IgD-negative memory B cell (primary cell): ENCODE data around the gene BASP1. TPM values are rescaled to one million over a fixed set of nuclear protein-coding genes. Genes with fewer than 3 reads are reported as not detected.

Source experiments
- H3K27ac Mint-ChIP-seq, 3 donors: one replicate each; pipeline ENCODE4 v1.8.0; 2020 to 2022; ENCODE audit warnings: mild to moderate bottlenecking in 3 of 3, mixed read lengths in 3 of 3, moderate library complexity in 1 of 3
- H3K27me3 Mint-ChIP-seq: one replicate; pipeline ENCODE4 v1.8.0; 2021; ENCODE audit warnings: mixed read lengths
- H3K36me3 Mint-ChIP-seq: one replicate; pipeline ENCODE4 v1.8.0; 2020; ENCODE audit warnings: mild to moderate bottlenecking, mixed read lengths
- H3K4me1 Mint-ChIP-seq, 3 donors: one replicate each; pipeline ENCODE4 v1.8.0; 2020 to 2022; ENCODE audit warnings: mixed read lengths in 3 of 3, mild to moderate bottlenecking in 1 of 3
- H3K4me3 Mint-ChIP-seq, 4 donors: one replicate each; pipeline ENCODE4 v1.8.0; 2020 to 2022; ENCODE audit warnings: mild to moderate bottlenecking in 4 of 4, mixed read lengths in 4 of 4, moderate library complexity in 3 of 4
- H3K9me3 Mint-ChIP-seq, 3 donors: one replicate each; pipeline ENCODE4 v1.8.0; 2020 to 2021; ENCODE audit warnings: mixed read lengths in 3 of 3, mild to moderate bottlenecking in 1 of 3
- polyA plus RNA-seq: library from polyadenylated mRNA; unstranded; fragments of 300-500 nt; fragmentation: Illumina TruSeq; gene quantifications from one replicate; pipeline ENCODE4 v1.2.3, GENCODE V29; 2021

The BASP1 gene
- polyA plus RNA-seq, 1 donor from 2014 or later, result 149 TPM

DNA sequence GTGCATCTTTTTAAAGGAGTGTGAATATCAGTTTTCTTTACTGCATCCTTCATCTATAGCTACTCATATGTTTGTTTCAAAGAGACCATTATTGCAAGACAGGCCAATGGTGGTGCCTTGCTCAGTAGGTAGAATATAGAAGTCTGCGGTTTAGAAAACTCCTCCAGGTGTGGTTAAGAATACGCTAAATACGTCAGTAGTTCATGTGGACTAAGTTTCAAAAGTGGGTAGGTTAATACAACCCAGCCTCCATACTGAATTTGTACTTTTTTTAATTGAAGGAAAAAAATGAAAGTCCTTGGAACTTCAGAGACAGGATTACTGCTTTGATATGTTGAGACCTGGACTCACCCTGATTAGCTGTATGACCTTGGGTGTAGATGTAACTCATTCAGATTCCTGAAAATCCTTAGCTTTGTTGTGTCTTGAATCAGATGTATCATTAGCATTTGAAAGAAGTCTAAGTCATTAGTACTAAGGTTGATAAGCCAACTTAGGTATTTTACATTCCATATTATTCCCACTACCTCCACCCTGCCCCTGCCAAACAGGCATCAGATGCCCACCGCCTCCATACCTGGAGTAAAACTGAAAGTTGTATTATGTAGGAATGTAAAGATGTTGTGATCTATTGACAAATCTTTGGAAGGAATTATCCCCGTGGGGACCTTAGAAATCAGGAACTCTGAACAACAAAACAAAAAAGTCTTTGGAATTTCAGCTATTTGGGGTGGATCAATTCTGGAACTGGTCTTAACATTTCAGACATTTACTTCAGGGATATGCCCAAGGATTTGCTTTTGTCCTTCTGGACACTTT, 6.1 kb downstream of the BASP1 start:
- Mint-ChIP-seq H3K4me3 (peak overlapping the region in 3 of 4 donors; percentile 82 to 93 (median 89)), H3K9me3 (no peaks in the 10 kb centered on the region), H3K4me1 (peaks cover 72 to 78% (median 73%) of the 10 kb centered on the region in 3 donors), H3K36me3 (peaks cover 2% of the 10 kb centered on the region), H3K27me3 (peaks cover 2% of the 10 kb centered on the region), H3K27ac (peak overlapping the region; percentile 0 to 96 (median 78))

DNA sequence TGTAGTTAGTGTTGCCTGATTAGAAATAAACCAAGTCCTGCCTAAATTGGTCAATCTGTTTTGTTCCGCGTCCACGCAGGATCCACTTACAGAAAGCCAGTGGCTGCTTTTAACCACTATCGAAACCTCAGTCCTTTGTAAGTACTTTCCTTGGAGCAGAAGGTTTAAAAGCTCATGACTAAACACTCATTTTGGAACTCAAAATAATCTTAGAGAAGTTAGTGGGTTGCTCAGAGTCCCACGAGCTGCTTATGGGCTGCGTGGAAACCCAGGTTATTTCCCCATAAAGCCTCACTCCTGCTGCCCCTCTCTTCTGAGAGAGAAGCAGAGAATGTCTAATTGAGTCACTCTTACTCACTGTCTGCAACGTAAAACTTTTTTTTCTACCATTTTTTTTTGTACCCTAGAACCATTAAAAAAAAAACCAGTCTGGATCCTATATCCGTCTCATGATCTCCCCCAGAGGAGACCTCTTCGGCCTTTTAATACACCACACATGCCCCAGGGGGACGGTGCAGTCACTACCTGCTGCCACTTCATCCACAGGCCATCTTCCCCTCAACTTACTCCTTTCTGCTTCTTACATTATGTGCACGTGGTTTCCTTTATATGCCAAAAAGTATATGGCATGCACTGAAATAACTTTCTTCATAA, 7.6 kb downstream of the BASP1 start:
- no peaks in the 10 kb centered on the region for H3K9me3 Mint-ChIP-seq
- peaks cover 2% of the 10 kb centered on the region for H3K27me3 Mint-ChIP-seq
- peak overlapping the region; percentile 36 to 93 (median 86) for H3K4me3 Mint-ChIP-seq
- H3K36me3 Mint-ChIP-seq, result peaks cover 2% of the 10 kb centered on the region
- H3K27ac Mint-ChIP-seq, result peak overlapping the region; percentile 78 to 96 (median 83)
- H3K4me1 Mint-ChIP-seq, result peaks cover 71 to 79% (median 75%) of the 10 kb centered on the region in 3 donors

DNA sequence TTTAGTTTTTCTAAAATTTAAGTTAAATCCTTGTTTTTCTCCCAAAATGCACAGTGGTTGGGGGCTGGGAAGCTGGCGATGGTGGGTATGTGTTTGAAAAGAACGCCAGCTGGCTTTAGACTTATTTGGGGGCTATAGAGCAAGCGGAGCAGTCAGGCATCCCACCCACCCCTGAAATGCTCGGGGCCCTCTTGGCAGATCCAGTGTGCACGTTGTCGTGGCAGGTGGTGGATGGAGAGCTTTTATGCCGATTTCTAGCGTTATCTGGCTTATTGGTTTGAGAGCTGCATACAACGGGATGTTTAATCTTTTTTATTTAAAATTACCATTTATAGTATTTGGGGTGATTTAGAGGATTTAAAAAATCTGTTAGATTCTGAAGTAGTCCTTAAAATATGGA, 8.1 kb downstream of the BASP1 start:
- Mint-ChIP-seq H3K27me3 (peaks cover 2% of the 10 kb centered on the region), H3K36me3 (peaks cover 2% of the 10 kb centered on the region), H3K4me3 (peak overlapping the region; percentile 36 to 93 (median 86)), H3K4me1 (peaks cover 71 to 77% (median 74%) of the 10 kb centered on the region in 3 donors), H3K9me3 (no peaks in the 10 kb centered on the region), H3K27ac (peak overlapping the region; percentile 78 to 96 (median 89))

DNA sequence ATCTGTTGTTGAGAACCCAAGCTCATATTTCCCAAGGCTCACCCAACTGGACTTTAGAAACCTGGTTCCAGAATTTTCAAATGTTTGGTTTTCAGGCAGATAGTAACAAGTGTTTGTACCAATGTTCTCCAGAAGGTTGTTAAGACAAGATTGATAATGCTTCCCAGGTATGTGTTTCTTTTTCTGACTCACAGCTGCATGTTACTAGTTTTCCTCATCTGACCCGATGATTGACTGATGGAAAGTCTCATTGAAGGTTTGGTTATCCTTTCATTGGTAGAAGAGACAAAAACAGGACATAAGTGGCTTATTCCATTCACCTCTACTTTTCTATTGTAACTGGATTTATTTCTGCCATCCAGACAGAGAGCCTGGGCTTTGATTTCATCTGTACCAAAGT, 10.4 kb downstream of the BASP1 start:
- Mint-ChIP-seq H3K4me3 (peak overlapping the region in 3 of 4 donors; percentile 49 to 74 (median 67)), H3K36me3 (peaks cover 5% of the 10 kb centered on the region), H3K27ac (peak overlapping the region; percentile 72 to 83 (median 74)), H3K9me3 (no peaks in the 10 kb centered on the region), H3K27me3 (peaks cover 2% of the 10 kb centered on the region), H3K4me1 (peaks cover 66 to 80% (median 72%) of the 10 kb centered on the region in 3 donors)

DNA sequence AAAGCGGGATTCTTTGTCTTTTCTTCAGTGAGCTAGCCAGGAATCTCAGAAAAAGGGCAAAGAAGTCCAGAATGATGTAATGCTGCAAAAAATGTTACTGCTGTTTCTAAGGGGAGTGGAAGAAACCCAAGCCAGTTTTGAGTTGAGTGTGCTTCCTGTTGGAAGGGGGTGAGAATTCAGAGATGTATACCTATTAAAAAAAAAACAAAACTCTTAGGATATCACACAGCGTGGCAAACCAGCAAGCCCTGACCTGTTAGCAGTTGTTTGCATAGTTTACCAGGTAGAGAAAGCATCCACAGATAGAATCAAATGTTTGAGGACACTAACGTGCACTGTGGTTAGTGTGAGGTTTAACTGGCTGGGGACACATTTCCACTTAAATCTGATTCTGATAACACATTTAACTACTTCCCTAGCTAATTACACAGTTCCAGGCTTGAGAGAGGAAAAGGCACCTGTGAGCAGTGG, 11.4 kb downstream of the BASP1 start:
- Mint-ChIP-seq H3K27me3 (peaks cover 2% of the 10 kb centered on the region), H3K27ac (peak overlapping the region; percentile 72 to 83 (median 74)), H3K36me3 (peaks cover 9% of the 10 kb centered on the region), H3K9me3 (no peaks in the 10 kb centered on the region), H3K4me1 (peaks cover 62 to 78% (median 71%) of the 10 kb centered on the region in 3 donors), H3K4me3 (peak overlapping the region in 3 of 4 donors; percentile 7 to 74 (median 67))

DNA sequence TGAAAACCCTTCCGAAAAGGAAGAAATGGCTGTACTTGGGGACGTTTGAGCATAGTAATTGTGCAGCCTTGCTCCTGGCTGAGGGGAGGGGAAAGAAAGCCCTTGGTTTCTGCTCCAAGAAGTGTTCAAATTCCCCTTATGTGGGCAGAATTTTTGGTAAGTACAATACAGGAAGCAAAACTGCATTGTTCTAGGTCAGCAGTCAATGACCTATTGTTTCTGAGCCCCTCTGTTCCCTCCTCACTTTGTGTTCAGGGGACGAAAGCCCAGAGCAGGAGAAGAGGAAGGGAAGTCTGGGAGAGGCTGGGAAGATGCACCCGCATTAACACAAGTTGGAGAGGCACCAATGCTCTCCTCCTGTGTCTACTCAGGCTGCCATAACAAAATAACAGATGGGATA, 11.9 kb downstream of the BASP1 start:
- H3K27me3 Mint-ChIP-seq, result peaks cover 2% of the 10 kb centered on the region
- peaks cover 9% of the 10 kb centered on the region for H3K36me3 Mint-ChIP-seq
- peak overlapping the region in 3 of 4 donors; percentile 7 to 74 (median 67) for H3K4me3 Mint-ChIP-seq
- no peaks in the 10 kb centered on the region for H3K9me3 Mint-ChIP-seq
- H3K27ac Mint-ChIP-seq, result peak overlapping the region; percentile 72 to 83 (median 74)
- H3K4me1 Mint-ChIP-seq, result peaks cover 58 to 76% (median 66%) of the 10 kb centered on the region in 3 donors

GRCh38 chr5:17230191-17230590, 12.8 kb downstream of the BASP1 start:
- peaks cover 10% of the 10 kb centered on the region for H3K36me3 Mint-ChIP-seq
- H3K9me3 Mint-ChIP-seq, result no peaks in the 10 kb centered on the region
- no peak overlapping the region for H3K4me3 Mint-ChIP-seq
- H3K27me3 Mint-ChIP-seq, result no peaks in the 10 kb centered on the region
- H3K4me1 Mint-ChIP-seq, result peaks cover 57 to 75% (median 66%) of the 10 kb centered on the region in 3 donors
- H3K27ac Mint-ChIP-seq, result peak overlapping the region in 2 of 3 donors; percentile 45 to 87

- H3K4me1 Mint-ChIP-seq, result peaks cover 59 to 76% (median 67%) of the 10 kb centered on the region in 3 donors
- peak overlapping the region; percentile 25 to 54 (median 45) for H3K27ac Mint-ChIP-seq
- peak overlapping the region in 1 of 4 donors; percentile 36 for H3K4me3 Mint-ChIP-seq
- H3K36me3 Mint-ChIP-seq, result peaks cover 10% of the 10 kb centered on the region
- no peaks in the 10 kb centered on the region for H3K9me3 Mint-ChIP-seq
- no peaks in the 10 kb centered on the region for H3K27me3 Mint-ChIP-seq
Observed at GRCh38 chr5:17230808-17231525, 13.5 kb downstream of the BASP1 start.

DNA sequence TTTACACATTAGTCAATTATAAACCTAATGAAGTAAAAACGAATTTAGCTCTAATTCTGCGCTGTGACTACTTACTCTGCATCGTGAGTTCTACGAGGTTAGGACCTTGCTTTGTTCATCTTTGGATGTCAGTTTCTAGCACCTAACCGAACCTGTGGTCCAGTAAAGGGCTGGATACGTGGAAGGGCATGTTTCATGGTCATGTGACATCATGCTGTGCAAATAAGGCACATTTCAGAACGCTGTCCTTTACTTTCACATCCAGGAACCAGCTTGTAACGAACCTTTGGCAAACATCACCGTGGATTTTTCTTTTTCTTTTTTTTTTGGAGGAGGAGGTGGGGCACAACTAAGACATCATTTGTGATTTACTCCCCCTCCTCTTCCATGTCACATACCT, 15.0 kb downstream of the BASP1 start:
- Mint-ChIP-seq H3K9me3 (no peaks in the 10 kb centered on the region), H3K27ac (peak overlapping the region; percentile 54 to 90 (median 74)), H3K36me3 (peaks cover 10% of the 10 kb centered on the region), H3K4me3 (peak overlapping the region in 3 of 4 donors; percentile 20 to 36 (median 30)), H3K27me3 (no peaks in the 10 kb centered on the region), H3K4me1 (peaks cover 53 to 73% (median 67%) of the 10 kb centered on the region in 3 donors)

DNA sequence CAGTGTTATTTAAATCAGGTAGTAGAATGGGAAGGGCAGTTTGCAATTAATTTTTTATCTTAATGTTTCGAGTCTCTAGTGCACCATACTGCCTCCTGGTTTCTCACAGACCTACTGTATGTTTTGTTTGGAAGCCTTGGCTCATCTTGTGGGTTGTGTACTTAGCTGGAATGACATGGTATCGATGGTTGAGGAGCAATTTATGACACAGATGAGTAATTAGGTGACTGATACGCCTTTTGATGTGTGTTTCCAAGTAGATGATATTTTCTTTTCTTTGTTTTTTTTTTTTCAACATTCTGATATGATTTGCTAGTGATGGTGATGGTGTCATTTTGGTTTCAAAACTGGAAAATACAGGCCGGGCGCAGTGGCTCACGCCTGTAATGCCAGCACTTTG, 16.1 kb downstream of the BASP1 start:
- peak overlapping the region; percentile 29 to 74 (median 39) for H3K27ac Mint-ChIP-seq

DNA sequence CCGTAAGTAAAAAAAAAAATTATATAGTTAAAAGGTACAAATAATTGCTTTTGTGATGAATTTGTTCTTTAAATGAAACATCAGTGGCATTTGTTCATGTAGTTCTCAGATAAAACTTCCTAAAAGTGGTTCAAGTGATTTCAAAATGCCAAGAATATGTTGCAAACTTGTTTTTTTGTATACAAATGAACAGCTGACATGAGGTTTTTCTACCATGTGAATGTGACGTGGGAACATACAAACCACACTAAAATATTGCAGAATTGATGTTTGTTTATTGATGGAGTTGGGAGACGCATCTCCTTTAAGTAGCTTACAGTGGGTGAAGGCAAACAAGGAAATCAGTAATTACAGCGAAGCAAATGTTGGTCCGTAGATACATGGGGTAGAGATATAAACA, 16.9 kb downstream of the BASP1 start:
- Mint-ChIP-seq H3K27ac (peak overlapping the region in 2 of 3 donors; percentile 71 to 76), H3K9me3 (no peaks in the 10 kb centered on the region), H3K27me3 (no peaks in the 10 kb centered on the region), H3K36me3 (peaks cover 10% of the 10 kb centered on the region), H3K4me1 (peaks cover 50 to 68% (median 68%) of the 10 kb centered on the region in 3 donors), H3K4me3 (peak overlapping the region in 2 of 4 donors; percentile 20 to 86)

More for the DNA sequence above, 16.1 kb downstream of the BASP1 start:
- Mint-ChIP-seq H3K36me3 (peaks cover 10% of the 10 kb centered on the region), H3K4me1 (peaks cover 53 to 72% (median 68%) of the 10 kb centered on the region in 3 donors), H3K9me3 (no peaks in the 10 kb centered on the region), H3K27me3 (no peaks in the 10 kb centered on the region), H3K4me3 (peak overlapping the region in 2 of 4 donors; percentile 3 to 47)

DNA sequence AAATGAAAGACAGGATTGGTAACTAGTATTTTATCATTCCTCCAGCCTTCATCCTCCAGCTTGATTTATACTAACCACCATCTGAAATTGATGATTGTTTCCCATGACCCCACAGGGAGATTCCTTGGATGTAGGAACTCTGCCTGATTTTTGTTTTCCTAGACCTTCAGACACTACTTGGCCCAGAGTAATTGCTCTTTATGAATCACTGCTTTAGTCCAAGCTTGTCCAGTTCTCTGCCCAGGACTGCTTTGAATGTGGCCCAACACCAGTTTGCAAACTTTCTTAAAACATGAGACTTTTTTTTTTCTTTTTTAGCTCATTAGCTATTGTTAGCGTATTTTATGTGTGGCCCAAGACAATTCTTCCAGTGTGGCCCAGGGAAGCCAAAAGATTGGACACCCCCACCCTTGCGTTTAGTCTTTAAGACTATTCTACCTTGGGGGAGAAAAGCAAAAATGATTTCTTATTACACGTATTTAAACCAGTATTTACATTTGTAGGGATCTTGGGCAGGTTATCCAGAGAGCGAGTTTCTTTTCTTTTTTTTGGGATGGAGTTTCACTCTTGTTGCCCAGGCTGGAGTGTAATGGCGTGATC, 18.4 kb downstream of the BASP1 start:
- H3K27ac Mint-ChIP-seq, result peak overlapping the region in 1 of 3 donors; percentile 78
- H3K4me1 Mint-ChIP-seq, result peaks cover 52 to 71% (median 67%) of the 10 kb centered on the region in 3 donors
- no peaks in the 10 kb centered on the region for H3K27me3 Mint-ChIP-seq
- H3K36me3 Mint-ChIP-seq, result peaks cover 13% of the 10 kb centered on the region
- H3K9me3 Mint-ChIP-seq, result no peaks in the 10 kb centered on the region
- peak overlapping the region in 1 of 4 donors; percentile 10 for H3K4me3 Mint-ChIP-seq

GRCh38 chr5:17238521-17239041, 21.1 kb downstream of the BASP1 start:
- Mint-ChIP-seq H3K9me3 (no peaks in the 10 kb centered on the region), H3K27me3 (no peaks in the 10 kb centered on the region), H3K36me3 (peaks cover 6% of the 10 kb centered on the region), H3K4me3 (peak overlapping the region in 2 of 4 donors; percentile 14 to 75), H3K4me1 (peaks cover 61 to 70% (median 65%) of the 10 kb centered on the region in 3 donors), H3K27ac (peak overlapping the region in 2 of 3 donors; percentile 11 to 69)

DNA sequence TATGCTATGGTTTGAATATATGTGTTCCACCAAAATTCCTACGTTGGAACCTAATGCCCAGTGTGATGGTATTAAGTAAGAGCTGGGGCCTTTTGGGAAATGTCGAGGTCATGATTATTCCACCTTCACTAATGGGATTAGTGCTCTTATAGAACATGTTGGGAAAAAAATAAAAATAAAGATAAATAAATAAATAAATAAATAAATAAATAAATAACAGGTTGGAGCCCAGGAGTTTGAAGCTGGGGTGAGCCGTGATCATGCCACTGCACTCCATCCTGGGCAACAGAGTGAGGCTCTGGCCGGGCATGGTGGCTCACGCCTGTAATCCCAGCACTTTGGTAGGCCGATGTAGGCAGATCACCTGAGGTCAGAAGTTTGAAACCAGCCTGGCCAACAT, 22.5 kb downstream of the BASP1 start:
- Mint-ChIP-seq H3K27me3 (no peaks in the 10 kb centered on the region), H3K36me3 (peaks cover 5% of the 10 kb centered on the region), H3K9me3 (no peaks in the 10 kb centered on the region), H3K27ac (peak overlapping the region in 1 of 3 donors; percentile 50), H3K4me3 (peak overlapping the region in 1 of 4 donors; percentile 32), H3K4me1 (peaks cover 61 to 67% (median 61%) of the 10 kb centered on the region in 3 donors)
